Uterus (tissue), 2 donors: ENCODE data around the gene SPEG.

ENCODE experiments used
- CTCF ChIP-seq, 4 experiments: fragments of 200-600 bp in 2 of 4; fragments of 450-650 bp in 2 of 4; sonication (generic) in 2 of 4; IDR thresholded peaks; one replicate each; pipeline ENCODE4 v1.5.1; 2016 to 2019; ENCODE audit warnings: antibody characterized with exemption in 4 of 4, mild to moderate bottlenecking in 2 of 4, moderate library complexity in 1 of 4
- POLR2A ChIP-seq, 2 donors: fragments of 450-650 bp; IDR thresholded peaks; one replicate each; pipeline ENCODE4 v1.6.1; 2016; ENCODE audit warnings: antibody characterized with exemption in 2 of 2, mild to moderate bottlenecking in 1 of 2, moderate library complexity in 1 of 2

- no peak for TF ChIP-seq CTCF (IDR thresholded peaks at IDR 0.05)
- TF ChIP-seq POLR2A (IDR thresholded peaks at IDR 0.05) = no peak
Observed at GRCh38 chr2:219502618-219503017, 68.0 kb downstream of the SPEG start.
